HL-60 (cell line): ENCODE measurements around the gene TRIM77.
"Not testable (repeated sequence)": the region's sequence is repeated elsewhere in the genome, so short reads cannot be mapped to it uniquely, and the experiment has no call there.

Experiments
- POLR2AphosphoS5 ChIP-seq: IDR thresholded peaks from 2 replicates; pipeline ENCODE4 v1.6.1; 2012; ENCODE audit warnings: low read depth
- TF ChIP-seq, protein P1 (sequence below): IDR thresholded peaks from one replicate; pipeline ENCODE4 v1.5.1; 2011; ENCODE audit warnings: low read length, control low read depth, inconsistent platforms; ENCODE audit not compliant: insufficient read depth

GRCh38 chr11:89669586-89669985 is 40.5 kb upstream of the TRIM77 start:
- TF ChIP-seq, protein P1, sequence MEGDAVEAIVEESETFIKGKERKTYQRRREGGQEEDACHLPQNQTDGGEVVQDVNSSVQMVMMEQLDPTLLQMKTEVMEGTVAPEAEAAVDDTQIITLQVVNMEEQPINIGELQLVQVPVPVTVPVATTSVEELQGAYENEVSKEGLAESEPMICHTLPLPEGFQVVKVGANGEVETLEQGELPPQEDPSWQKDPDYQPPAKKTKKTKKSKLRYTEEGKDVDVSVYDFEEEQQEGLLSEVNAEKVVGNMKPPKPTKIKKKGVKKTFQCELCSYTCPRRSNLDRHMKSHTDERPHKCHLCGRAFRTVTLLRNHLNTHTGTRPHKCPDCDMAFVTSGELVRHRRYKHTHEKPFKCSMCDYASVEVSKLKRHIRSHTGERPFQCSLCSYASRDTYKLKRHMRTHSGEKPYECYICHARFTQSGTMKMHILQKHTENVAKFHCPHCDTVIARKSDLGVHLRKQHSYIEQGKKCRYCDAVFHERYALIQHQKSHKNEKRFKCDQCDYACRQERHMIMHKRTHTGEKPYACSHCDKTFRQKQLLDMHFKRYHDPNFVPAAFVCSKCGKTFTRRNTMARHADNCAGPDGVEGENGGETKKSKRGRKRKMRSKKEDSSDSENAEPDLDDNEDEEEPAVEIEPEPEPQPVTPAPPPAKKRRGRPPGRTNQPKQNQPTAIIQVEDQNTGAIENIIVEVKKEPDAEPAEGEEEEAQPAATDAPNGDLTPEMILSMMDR, result not testable (repeated sequence)
- TF ChIP-seq POLR2AphosphoS5, result not testable (repeated sequence)
